Cardiac fibroblast (primary cell): Measurements from ENCODE around the gene MCEMP1.

ENCODE experiments used
- DNase-seq, 2 donors: peaks; one replicate each; pipeline versions ENCODE4 v3.0.0 to v3.0.0-alpha.2; 2010; ENCODE audit warnings: low read depth in 2 of 2
- H3K4me3 ChIP-seq, 2 donors: replicated peaks in 1 of 2; 1 replicate in 1 of 2; 2 replicates in 1 of 2; pipeline ENCODE4 v1.5.1; 2011; ENCODE audit warnings: low read depth in 2 of 2, low read length in 2 of 2, mild to moderate bottlenecking in 2 of 2, moderate library complexity in 1 of 2
- CTCF ChIP-seq: IDR thresholded peaks from one replicate; pipeline ENCODE4 v1.5.1; 2011; ENCODE audit warnings: low read depth, mild to moderate bottlenecking, low read length, inconsistent platforms

Gene MCEMP1

DNA sequence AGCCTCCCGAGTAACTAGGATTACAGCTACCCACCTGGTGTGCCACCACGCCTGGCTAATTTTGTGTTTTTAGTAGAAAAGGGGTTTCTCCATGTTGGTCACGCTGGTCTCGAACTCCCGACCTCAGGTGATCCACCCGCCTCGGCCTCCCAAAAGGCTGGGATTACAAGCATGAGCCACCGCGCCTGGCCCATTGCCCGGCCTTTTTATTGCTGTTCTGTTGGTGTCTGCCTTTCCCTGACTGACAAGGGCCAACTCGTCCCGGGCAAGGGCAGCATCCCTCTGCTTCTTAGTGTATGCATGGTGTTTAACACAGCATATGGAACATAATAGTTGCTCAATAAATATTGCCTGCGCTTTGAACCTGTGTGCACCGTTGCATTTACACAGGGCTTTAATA, 14.2 kb upstream of the MCEMP1 start:
- DNase-seq = no peak
- H3K4me3 ChIP-seq = no peak overlapping the region
- no peak for TF ChIP-seq CTCF

DNA sequence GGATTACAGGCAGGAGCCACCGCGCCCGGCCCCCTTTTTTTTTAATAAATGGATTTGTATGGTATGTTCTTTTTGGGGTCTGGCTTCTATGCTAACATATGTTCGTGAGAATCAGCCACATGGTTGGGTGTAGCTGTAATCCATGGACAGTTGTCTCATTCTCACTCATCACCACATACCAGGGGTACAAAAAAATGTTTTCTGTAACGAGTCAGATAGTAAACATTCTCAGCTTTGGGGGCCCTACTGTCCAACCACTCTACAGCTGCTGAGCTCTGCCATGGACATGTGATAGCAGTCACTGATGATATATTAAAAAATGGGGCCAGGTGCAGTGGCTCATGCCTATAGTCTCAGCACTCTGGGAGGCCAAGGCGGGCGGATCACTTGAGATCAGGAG, 13.2 kb upstream of the MCEMP1 start:
- DNase-seq = no peak
- no peak for TF ChIP-seq CTCF
- H3K4me3 ChIP-seq = no peak overlapping the region

GRCh38 chr19:7665076-7665475, 11.8 kb upstream of the MCEMP1 start:
- no peak for TF ChIP-seq CTCF
- DNase-seq = peak; percentile 55 to 85

GRCh38 chr19:7668842-7669241, 8.0 kb upstream of the MCEMP1 start, which contains the start of gene RETN:
TSS of gene RETN (plus strand) at chr19:7669049. CDS start at chr19:7669327, 278 bp downstream.
- DNase-seq = no peak
- TF ChIP-seq CTCF = no peak
- H3K4me3 ChIP-seq = no peak within 1 kb of the TSS

More at GRCh38 chr19:7665076-7665475, 11.8 kb upstream of the MCEMP1 start:
- no peak overlapping the region for H3K4me3 ChIP-seq

DNA sequence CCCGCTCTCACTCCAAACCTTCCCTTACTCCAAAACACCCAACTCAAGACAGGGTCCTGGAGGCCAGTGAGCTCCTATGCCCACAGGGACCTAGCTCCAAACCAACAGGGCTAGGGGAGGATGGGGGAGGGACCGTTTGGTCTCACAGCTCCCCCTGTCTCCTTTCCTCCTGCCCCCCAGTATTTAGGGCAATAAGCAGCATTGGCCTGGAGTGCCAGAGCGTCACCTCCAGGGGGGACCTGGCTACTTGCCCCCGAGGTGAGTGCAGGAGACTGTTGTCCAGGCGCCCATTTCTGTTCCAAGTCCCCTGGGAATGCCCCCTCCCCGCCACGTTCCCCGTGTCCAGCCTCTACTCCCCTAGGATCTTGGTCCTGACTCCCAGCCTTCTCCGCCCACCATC, 7.2 kb upstream of the MCEMP1 start:
- DNase-seq = no peak
- H3K4me3 ChIP-seq = no peak overlapping the region
- TF ChIP-seq CTCF = no peak

- TF ChIP-seq CTCF = no peak
- no peak overlapping the region for H3K4me3 ChIP-seq
- DNase-seq = no peak
Observed at GRCh38 chr19:7670150-7670783, 6.6 kb upstream of the MCEMP1 start.

DNA sequence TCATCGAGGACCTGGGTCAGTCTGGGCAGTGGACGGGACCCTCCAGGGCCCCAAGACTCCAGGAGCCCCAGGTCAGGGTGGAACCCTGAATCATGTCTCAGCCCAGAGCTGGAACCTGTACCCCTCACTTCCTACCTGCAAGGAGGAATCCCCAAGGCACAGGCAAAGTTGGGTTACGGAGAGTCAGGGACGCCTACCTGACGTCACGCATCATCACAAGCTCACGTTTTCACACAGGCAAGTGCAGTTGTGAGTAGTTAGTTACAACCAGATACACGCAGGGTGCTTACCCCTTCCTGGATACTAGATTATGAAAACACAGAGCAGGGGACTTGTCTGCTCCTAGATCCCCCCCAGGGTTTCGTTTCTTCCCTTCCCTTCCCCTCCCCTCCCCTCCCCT, 6.1 kb upstream of the MCEMP1 start:
- no peak for DNase-seq
- H3K4me3 ChIP-seq = no peak overlapping the region
- TF ChIP-seq CTCF = no peak
